Activated naive CD4-positive, alpha-beta T cell treated with anti-CD3 and anti-CD28 coated beads, Interleukin-2, amount 50 U/mL, for 72 hours (primary cell): ENCODE data around the gene AHSA1. TPM values are rescaled to one million over a fixed set of nuclear protein-coding genes. Genes with fewer than 3 reads are reported as not detected.

Experiments
- ATAC-seq, 2 donors: fragments of 150-1000 bp; cut with Tn5 transposase; 2 replicates each; pipeline ENCODE4 v1.10.0; 2021; ENCODE audit warnings: mild to moderate bottlenecking in 2 of 2, moderate library complexity in 2 of 2
- DNase-seq, 2 donors: peaks; one replicate each; pipeline ENCODE4 v3.0.0; 2021 to 2022; ENCODE audit warnings: low spot score in 2 of 2
- H3K27ac Mint-ChIP-seq, 2 donors: one replicate each; pipeline ENCODE4 v1.8.0; 2022; ENCODE audit warnings: mild to moderate bottlenecking in 2 of 2, mixed read lengths in 2 of 2
- H3K36me3 Mint-ChIP-seq, 2 donors: one replicate each; pipeline ENCODE4 v1.8.0; 2022; ENCODE audit warnings: mixed read lengths in 2 of 2
- H3K9me3 Mint-ChIP-seq, 2 donors: one replicate each; pipeline ENCODE4 v1.8.0; 2022; ENCODE audit warnings: mixed read lengths in 2 of 2
- total RNA-seq, 2 donors: library from RNA; stranded (reverse); gene quantifications; one replicate each; pipeline ENCODE4 v1.2.3, GENCODE V29; 2022

AHSA1 gene
- total RNA-seq, 2 donors from 2014 or later = 192 to 295 TPM

GRCh38 chr14:77491056-77491455 is 33.2 kb downstream of the AHSA1 start:
- ATAC-seq (no peak), DNase-seq (no peak)
- no peak overlapping the region for H3K27ac Mint-ChIP-seq
- no peaks in the 10 kb centered on the region for H3K36me3 Mint-ChIP-seq
- H3K9me3 Mint-ChIP-seq = no peaks in the 10 kb centered on the region

GRCh38 chr14:77495334-77495733 is 37.4 kb downstream of the AHSA1 start:
- Mint-ChIP-seq H3K27ac (no peak overlapping the region), H3K9me3 (no peaks in the 10 kb centered on the region), H3K36me3 (no peaks in the 10 kb centered on the region)
- ATAC-seq (no peak), DNase-seq (no peak)

DNA sequence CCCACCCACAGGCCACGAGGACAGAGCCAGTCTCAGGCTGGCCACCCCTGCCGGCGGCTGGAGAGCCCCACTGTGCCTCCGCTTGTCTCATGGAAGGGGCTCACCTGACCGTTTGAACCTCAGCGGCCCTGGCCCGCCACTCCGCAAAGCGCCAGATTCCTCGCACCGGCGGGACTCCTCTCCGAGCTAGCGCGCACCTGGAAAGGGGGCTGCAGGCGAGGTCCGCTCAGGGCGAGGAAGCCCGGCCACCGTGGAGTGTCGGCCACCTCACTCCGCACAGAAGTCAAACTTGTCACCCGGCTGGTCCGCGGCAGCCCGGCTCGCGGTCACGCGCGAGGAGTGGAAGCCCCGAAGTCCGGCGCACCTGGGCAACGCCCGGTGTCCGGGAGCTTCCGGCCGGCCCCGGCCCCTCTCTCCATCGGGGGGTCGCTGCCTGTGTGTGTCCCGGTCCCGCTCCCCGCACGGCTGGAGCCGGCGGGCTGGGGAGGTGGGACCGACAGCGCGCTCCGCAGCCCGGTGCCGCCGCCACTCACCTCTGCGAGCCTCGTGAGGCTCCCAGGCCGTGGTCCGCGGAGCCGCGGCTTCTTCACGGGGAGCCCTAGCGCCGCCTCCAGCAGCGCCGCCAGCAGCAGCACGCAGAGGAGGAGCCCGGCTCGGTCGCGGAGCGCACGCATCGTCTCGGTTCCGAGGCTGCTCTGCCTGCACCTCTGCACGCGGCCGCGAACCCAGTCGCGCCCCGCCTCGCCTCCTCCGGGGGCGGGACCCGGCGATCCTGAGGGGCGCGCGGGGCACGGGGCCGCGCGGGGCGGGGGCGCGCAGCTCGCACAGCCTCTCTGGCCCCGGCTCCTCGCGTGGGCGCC is 40.5 kb downstream of the AHSA1 start, which contains the start of gene ISM2:
Gene ISM2 (minus strand): TSS at position 697 of the 860 bp plus-strand sequence. CDS start 23 bp downstream, at position 674.
- Mint-ChIP-seq H3K36me3 (no peaks in the 10 kb centered on the region), H3K9me3 (peaks cover 3 to 4% of the 10 kb centered on the region in 2 donors), H3K27ac (no peak within 1 kb of the TSS)
- DNase-seq (peak in 1 of 2 donors; percentile 65), ATAC-seq (peak; percentile 55 to 92)

- no peak for DNase-seq
- Mint-ChIP-seq H3K36me3 (no peaks in the 10 kb centered on the region), H3K9me3 (peaks cover 3 to 5% of the 10 kb centered on the region in 2 donors), H3K27ac (no peak overlapping the region)
- peak; percentile 3 to 12 for ATAC-seq
Measured at GRCh38 chr14:77498984-77499527, 41.2 kb downstream of the AHSA1 start.

DNA sequence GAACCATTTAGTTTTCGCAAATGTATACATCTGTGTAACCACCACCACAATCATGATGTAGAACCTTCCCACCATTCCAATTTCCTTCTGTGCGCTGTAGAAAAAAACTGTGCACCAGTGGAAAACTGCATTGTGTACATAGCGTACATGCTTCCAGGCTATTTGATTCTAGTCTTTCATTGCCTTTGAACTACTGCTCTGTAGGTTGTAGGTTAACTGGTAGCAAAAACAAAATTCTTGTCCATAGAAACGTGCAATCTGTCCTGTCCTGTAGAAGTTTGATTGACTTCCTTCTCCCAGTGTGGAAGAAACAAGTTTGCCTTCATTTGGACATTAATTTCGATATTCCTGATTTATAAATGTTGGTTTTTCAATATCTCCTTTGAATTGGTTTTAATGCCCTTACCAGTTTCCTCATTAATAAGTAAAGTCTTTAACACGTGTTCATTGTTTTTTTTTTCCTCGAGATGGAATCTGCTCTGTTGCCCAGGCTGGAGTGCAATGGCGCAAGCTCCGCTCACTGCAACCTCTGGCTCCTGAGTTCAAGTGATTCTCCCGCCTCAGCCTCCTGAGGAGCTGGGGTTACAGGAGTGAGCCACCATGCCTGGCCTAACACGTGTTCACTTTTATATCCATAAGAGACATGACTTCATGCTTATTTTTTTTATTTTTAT is 44.4 kb downstream of the AHSA1 start:
- no peak overlapping the region for H3K27ac Mint-ChIP-seq
- peaks cover 3 to 5% of the 10 kb centered on the region in 2 donors for H3K9me3 Mint-ChIP-seq
- peaks cover 0 to 7% of the 10 kb centered on the region in 2 donors for H3K36me3 Mint-ChIP-seq
- DNase-seq = no peak
- ATAC-seq = no peak

GRCh38 chr14:77503138-77503537 is 45.2 kb downstream of the AHSA1 start:
- Mint-ChIP-seq H3K9me3 (peaks cover 3 to 5% of the 10 kb centered on the region in 2 donors), H3K36me3 (peaks cover 0 to 11% of the 10 kb centered on the region in 2 donors), H3K27ac (no peak overlapping the region)
- DNase-seq = no peak
- no peak for ATAC-seq

GRCh38 chr14:77505031-77505430 is 47.1 kb downstream of the AHSA1 start:
- Mint-ChIP-seq H3K27ac (no peak overlapping the region), H3K9me3 (peaks cover 3 to 5% of the 10 kb centered on the region in 2 donors), H3K36me3 (peaks cover 0 to 21% of the 10 kb centered on the region in 2 donors)
- ATAC-seq (no peak), DNase-seq (no peak)

- H3K27ac Mint-ChIP-seq = no peak overlapping the region
- DNase-seq (no peak), ATAC-seq (no peak)
- peaks cover 10 to 29% of the 10 kb centered on the region in 2 donors for H3K36me3 Mint-ChIP-seq
- peaks cover 3 to 5% of the 10 kb centered on the region in 2 donors for H3K9me3 Mint-ChIP-seq
Measured at GRCh38 chr14:77507762-77508161, 49.9 kb downstream of the AHSA1 start.

GRCh38 chr14:77508249-77508648 is 50.4 kb downstream of the AHSA1 start:
- no peak overlapping the region for H3K27ac Mint-ChIP-seq
- H3K9me3 Mint-ChIP-seq = peaks cover under 1 to 2% of the 10 kb centered on the region in 2 donors
- peaks cover 10 to 29% of the 10 kb centered on the region in 2 donors for H3K36me3 Mint-ChIP-seq
- ATAC-seq (no peak), DNase-seq (no peak)

DNA sequence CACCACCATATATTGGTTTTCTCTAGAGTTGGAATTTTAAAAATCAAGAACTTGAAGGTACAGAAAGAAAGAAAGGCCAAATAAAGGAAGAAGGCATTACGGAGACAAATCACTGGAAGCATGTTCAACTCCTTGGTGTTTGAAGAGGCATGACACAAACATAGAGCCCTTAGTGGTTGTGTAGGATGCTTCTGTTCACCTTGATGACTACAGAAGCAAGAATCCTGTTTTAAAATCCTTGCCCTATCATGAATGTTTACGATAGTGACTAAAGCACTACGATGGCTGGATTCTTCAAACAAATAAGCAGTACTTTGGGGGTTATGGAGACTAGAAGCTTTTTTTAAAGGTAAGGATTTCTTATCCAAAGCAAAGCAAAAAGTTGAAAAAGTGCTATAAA is 51.0 kb downstream of the AHSA1 start:
- ATAC-seq (no peak), DNase-seq (no peak)
- peaks cover 10 to 29% of the 10 kb centered on the region in 2 donors for H3K36me3 Mint-ChIP-seq
- no peak overlapping the region for H3K27ac Mint-ChIP-seq
- H3K9me3 Mint-ChIP-seq = no peaks in the 10 kb centered on the region

DNA sequence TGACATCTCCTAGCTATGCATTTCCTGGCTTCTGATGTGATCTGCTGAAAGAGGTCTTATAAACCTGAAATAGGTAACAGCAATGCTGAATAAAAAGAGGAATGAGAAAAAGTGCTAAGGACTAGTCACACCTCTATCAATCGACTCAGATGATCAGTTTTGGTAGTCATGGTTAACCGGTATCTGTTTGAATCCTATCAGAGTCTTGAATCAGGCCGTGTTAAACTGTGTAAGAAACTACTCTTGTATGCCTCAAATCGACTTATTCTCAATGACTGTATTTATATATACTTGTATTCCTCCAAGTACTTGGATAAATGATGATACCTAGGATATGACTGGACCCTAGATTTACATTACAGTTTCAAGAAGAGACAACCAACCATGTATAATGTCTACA is 51.5 kb downstream of the AHSA1 start:
- Mint-ChIP-seq H3K36me3 (peaks cover 10 to 29% of the 10 kb centered on the region in 2 donors), H3K9me3 (no peaks in the 10 kb centered on the region), H3K27ac (no peak overlapping the region)
- ATAC-seq (peak in 1 of 2 donors; percentile 66), DNase-seq (no peak)

GRCh38 chr14:77511486-77512162 is 53.7 kb downstream of the AHSA1 start:
- no peaks in the 10 kb centered on the region for H3K9me3 Mint-ChIP-seq
- peaks cover 10 to 22% of the 10 kb centered on the region in 2 donors for H3K36me3 Mint-ChIP-seq
- DNase-seq = no peak
- no peak for ATAC-seq
- peak overlapping the region in 1 of 2 donors; percentile 26 for H3K27ac Mint-ChIP-seq

DNA sequence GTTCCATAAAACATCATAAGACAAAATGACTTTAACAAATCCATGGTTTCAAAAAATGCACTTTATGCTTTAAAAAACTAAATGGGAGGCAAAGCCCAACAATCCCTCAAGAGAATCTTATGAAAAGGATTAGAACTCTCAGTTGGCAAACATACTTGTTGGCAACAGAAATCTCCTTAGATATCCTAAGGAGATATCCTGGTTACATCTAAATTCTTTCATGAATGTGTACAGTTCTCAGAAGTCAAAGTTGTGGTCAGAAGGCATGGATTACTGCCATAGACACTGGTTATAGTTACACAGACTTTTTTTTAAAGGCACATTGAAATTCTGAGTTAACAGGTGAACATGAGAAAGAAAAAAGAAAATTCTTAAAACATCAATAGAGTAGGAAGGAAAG is 58.2 kb downstream of the AHSA1 start:
- no peak for ATAC-seq
- no peak for DNase-seq
- H3K36me3 Mint-ChIP-seq = peaks cover 13 to 16% of the 10 kb centered on the region in 2 donors

More for the DNA sequence above, 58.2 kb downstream of the AHSA1 start:
- H3K9me3 Mint-ChIP-seq = no peaks in the 10 kb centered on the region
- no peak overlapping the region for H3K27ac Mint-ChIP-seq
